Activated T-cell treated with anti-CD3 and anti-CD28 coated beads, Interleukin-2, amount 50 U/mL, for 72 hours (primary cell): ENCODE measurements around the gene ZDHHC18. TPM values are rescaled to one million over a fixed set of nuclear protein-coding genes. Genes with fewer than 3 reads are reported as not detected.
A peak's percentile ranks its signal among the peaks of the same experiment; 100 is the strongest.
"Not testable (repeated sequence)": the region's sequence is repeated elsewhere in the genome, so short reads cannot be mapped to it uniquely, and the experiment has no call there.

ENCODE experiments used
- ATAC-seq, 2 donors: fragments of 150-1000 bp; cut with Tn5 transposase; replicated peaks in 1 of 2; 2 replicates each; pipeline ENCODE4 v1.10.0; 2021; ENCODE audit warnings: moderate library complexity in 2 of 2, mild to moderate bottlenecking in 1 of 2
- DNase-seq, 2 donors: peaks; one replicate each; pipeline ENCODE4 v3.0.0; 2021 to 2022; ENCODE audit warnings: mixed read lengths in 1 of 2
- H3K27ac Mint-ChIP-seq: one replicate; pipeline ENCODE4 v1.8.0; 2022; ENCODE audit warnings: mild to moderate bottlenecking, moderate library complexity, mixed read lengths
- H3K27me3 Mint-ChIP-seq: one replicate; pipeline ENCODE4 v1.8.0; 2022; ENCODE audit warnings: low read depth, mixed read lengths
- H3K36me3 Mint-ChIP-seq, 2 donors: one replicate each; pipeline ENCODE4 v1.8.0; 2022; ENCODE audit warnings: mixed read lengths in 2 of 2, mild to moderate bottlenecking in 1 of 2; ENCODE audit not compliant: insufficient read depth in 2 of 2
- H3K4me1 Mint-ChIP-seq: one replicate; pipeline ENCODE4 v1.8.0; 2022; ENCODE audit warnings: low read depth, mixed read lengths
- H3K4me3 Mint-ChIP-seq, 2 donors: one replicate each; pipeline ENCODE4 v1.8.0; 2022; ENCODE audit warnings: mild to moderate bottlenecking in 2 of 2, mixed read lengths in 2 of 2, moderate library complexity in 2 of 2
- H3K9me3 Mint-ChIP-seq, 2 donors: one replicate each; pipeline ENCODE4 v1.8.0; 2022; ENCODE audit warnings: mixed read lengths in 2 of 2
- total RNA-seq, 2 donors: library from RNA; stranded (reverse); gene quantifications; one replicate each; pipeline ENCODE4 v1.2.3, GENCODE V29; 2022

The ZDHHC18 gene
- total RNA-seq, 2 donors from 2014 or later, result 64.4 to 80.2 TPM

DNA sequence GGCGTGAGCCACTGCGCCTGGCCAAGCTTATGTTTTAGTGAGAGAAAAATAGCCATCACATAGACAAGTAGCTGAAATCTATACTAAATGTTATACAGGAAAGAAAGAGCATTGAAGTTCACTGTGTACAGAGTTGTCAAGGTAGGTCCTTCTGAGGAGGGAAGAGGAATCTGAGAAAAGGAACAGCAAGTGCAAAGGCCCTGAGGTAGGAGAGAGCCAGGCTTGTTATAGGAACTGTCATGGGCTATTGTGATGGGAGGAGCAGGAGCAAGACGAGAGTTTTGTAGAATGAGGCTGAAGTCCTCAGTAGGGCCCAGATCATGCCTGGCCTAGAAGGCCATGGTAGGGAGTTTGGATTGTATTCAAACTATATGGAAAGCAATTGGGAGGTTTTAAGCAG is 4.6 kb downstream of the ZDHHC18 start:
- DNase-seq (no peak), ATAC-seq (no peak)
- Mint-ChIP-seq H3K36me3 (peaks cover 24 to 26% of the 10 kb centered on the region in 2 donors), H3K4me1 (peaks cover 73% of the 10 kb centered on the region), H3K27me3 (no peaks in the 10 kb centered on the region), H3K9me3 (no peaks in the 10 kb centered on the region), H3K4me3 (peak overlapping the region; percentile 3 to 32), H3K27ac (peak overlapping the region; percentile 43)

DNA sequence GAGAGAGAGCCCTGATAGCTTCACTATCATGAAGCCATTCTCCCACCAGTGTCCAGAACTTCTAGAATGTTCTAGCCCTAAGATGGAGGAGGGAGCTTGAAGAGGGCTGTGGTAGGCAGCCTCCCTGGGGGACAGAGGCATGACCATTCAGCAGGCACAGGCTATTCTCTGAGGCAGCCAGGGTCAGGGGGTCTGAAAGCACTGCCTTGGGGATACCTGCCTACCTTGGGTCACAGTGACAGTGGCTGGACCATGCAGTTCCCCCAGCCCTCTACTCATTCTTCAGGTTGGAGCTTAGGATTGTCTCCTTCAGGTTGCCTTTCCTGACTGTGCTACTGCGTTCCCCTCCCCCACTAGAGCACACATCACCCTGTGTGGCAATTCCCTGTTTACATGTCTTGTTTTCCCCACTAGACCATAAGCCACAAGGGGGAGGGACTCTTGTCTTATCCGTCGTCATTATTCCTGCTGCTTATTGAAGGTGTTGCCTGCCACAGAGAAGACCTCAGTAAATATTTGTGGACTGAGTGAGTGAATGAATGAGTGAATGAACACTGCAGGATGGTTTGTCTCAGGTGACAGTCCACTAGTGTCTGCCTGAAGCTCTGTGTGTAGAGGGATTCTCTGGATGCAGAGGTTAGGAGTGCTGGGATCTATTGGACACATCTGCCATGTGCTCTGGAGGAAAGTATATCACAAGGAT is 5.2 kb downstream of the ZDHHC18 start:
- ATAC-seq, result no peak
- Mint-ChIP-seq H3K36me3 (peaks cover 24 to 30% of the 10 kb centered on the region in 2 donors), H3K4me1 (peaks cover 72% of the 10 kb centered on the region), H3K27me3 (no peaks in the 10 kb centered on the region), H3K9me3 (no peaks in the 10 kb centered on the region), H3K4me3 (peak overlapping the region; percentile 3 to 75), H3K27ac (peak overlapping the region; percentile 78)
- no peak for DNase-seq

DNA sequence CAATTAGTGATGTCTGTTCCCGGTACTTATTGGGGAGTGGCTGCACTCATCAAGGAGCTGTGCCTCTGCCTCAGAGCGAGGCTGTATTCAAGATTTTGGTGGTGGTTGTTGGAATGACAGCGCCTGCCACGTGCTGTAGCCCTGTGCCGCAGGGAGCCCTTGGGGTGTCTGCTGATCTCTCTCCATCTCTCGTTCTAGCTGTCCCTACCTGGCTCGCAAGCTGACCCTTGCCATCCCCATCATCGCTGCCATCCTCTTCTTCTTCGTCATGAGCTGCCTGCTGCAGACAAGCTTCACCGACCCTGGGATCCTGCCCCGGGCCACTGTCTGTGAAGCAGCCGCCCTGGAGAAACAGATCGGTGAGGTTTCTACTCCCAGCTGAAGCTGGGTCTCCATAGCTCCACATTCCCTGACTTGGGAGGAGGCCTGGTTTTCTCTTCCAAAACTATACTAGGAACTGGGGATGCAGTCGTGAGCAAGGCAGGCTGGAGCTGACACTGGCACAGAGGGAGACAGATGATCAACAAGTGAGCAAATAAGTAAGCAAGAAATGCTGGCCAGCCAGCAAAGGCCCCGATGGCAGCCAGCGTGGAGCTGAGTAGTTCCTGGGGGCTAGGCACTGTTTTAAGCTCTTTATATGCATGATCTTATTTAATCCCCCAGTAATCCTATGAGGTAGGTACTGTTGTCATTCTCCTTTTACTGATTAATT is 5.9 kb downstream of the ZDHHC18 start:
- ATAC-seq (no peak), DNase-seq (no peak)
- Mint-ChIP-seq H3K27me3 (no peaks in the 10 kb centered on the region), H3K9me3 (no peaks in the 10 kb centered on the region), H3K27ac (peak overlapping the region; percentile 100), H3K4me3 (peak overlapping the region; percentile 75 to 81), H3K36me3 (peaks cover 23 to 31% of the 10 kb centered on the region in 2 donors), H3K4me1 (peaks cover 70% of the 10 kb centered on the region)

DNA sequence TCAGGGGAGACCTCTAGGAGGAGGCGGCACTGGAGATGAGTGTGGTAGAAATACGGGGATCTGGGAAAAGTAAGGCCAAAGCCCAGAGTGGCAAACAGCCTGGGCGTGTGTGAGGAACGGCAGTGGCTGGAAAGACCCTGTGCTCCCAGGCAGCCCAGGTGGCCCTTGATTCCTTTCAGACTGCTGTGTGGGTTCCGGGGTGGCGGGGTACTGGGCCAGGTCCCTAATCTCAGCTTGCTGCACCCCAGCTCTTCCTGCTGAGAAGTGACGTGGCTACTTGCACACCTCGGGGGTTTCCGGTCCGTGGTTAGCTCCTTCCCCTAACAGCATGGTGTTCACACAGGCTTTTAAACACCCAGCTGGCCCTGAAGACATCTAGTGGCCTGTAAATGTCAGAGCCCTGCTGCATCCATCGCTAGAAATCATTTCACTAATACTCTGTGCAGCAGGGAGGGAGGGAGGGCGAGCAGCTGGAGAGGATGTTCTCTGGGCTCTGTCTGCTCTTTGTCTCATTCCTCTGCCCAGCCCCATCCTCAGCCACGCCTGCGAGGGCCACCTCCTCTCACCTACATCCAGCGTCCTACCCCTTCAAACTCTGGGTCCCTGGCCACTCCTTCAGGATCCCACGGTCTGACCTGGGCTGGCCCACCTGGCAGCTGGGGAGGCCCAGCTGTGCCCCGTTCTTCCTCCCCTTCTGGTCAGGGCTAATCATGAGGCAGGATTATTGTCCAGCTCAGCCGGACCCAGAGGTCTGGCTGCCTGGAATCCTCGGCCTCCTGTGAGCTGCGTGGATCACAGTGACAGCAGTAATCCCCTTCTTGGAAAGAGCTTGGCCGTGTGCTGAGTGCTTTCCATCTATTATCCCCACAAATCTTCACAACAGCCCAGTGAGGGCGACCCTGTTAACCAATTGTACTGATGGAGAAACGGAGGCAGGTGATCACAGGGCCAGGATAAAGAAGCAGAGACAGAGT is 7.2 kb downstream of the ZDHHC18 start:
- ATAC-seq (peak; percentile 97 to 98), DNase-seq (peak; percentile 87 to 88)
- Mint-ChIP-seq H3K27ac (peak overlapping the region; percentile 100), H3K36me3 (peaks cover 17 to 34% of the 10 kb centered on the region in 2 donors), H3K4me1 (peaks cover 69% of the 10 kb centered on the region), H3K9me3 (no peaks in the 10 kb centered on the region), H3K4me3 (peak overlapping the region; percentile 75 to 81), H3K27me3 (no peaks in the 10 kb centered on the region)

DNA sequence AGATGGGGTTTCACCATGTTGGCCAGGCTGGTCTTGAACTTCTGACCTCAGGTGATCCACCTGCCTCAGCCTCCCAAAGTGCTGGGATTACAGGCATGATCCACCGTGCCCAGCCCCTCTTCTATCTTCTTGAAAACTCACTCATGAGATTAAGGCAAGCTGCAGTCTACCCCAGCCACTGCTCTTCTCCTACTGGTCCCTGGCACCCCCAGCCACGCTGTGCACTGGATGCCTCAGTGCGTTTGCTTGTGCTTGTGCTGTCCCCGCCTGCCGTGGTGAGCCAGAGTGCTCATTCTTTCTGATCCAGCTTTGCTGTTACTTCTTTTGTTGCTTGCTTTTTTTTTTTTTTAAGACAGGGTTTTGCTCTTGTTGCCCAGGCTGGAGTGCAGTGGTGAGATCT is 11.2 kb downstream of the ZDHHC18 start:
- Mint-ChIP-seq H3K4me1 (peaks cover 46% of the 10 kb centered on the region), H3K27ac (peak overlapping the region; percentile 94), H3K36me3 (peaks cover 17 to 41% of the 10 kb centered on the region in 2 donors)
- H3K4me3 Mint-ChIP-seq, ATAC-seq, H3K27me3 Mint-ChIP-seq, H3K9me3 Mint-ChIP-seq, DNase-seq: not testable (repeated sequence)

GRCh38 chr1:26838474-26839338 is 12.2 kb downstream of the ZDHHC18 start:
- peak; percentile 92 to 98 for ATAC-seq
- Mint-ChIP-seq H3K4me1 (peaks cover 36% of the 10 kb centered on the region), H3K27ac (peak overlapping the region; percentile 94), H3K36me3 (peaks cover 15 to 40% of the 10 kb centered on the region in 2 donors), H3K9me3 (no peaks in the 10 kb centered on the region), H3K27me3 (no peaks in the 10 kb centered on the region), H3K4me3 (peak overlapping the region in 1 of 2 donors; percentile 71)
- peak; percentile 55 to 74 for DNase-seq

GRCh38 chr1:26839339-26839722 is 12.8 kb downstream of the ZDHHC18 start:
- ATAC-seq (peak in 1 of 2 donors; percentile 16), DNase-seq (no peak)
- Mint-ChIP-seq H3K27ac (peak overlapping the region; percentile 94), H3K4me1 (peaks cover 30% of the 10 kb centered on the region), H3K36me3 (peaks cover 13 to 45% of the 10 kb centered on the region in 2 donors), H3K4me3 (peak overlapping the region in 1 of 2 donors; percentile 71), H3K9me3 (no peaks in the 10 kb centered on the region), H3K27me3 (no peaks in the 10 kb centered on the region)

DNA sequence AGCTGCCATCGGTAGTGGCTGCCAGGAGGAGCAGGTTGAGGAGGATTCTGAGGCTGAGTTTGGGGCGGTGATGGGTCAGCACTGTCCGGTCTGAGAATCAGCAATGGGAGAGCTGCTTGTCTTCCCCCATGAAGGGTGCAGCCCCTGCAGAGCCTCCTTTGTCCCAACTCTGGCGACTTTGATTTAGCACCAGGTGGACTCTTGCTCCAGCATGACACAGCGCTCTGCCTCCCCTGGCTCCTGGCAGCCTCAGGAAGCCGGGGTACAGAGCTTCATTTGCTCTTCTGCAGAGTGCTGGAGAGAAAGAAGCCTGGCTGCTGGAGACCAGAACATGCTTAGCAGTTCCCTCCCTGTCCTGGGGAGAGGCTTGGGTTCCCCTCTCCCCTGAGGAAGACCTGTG is 13.3 kb downstream of the ZDHHC18 start:
- Mint-ChIP-seq H3K36me3 (peaks cover 8 to 42% of the 10 kb centered on the region in 2 donors), H3K4me1 (peaks cover 29% of the 10 kb centered on the region), H3K9me3 (no peaks in the 10 kb centered on the region)

DNA sequence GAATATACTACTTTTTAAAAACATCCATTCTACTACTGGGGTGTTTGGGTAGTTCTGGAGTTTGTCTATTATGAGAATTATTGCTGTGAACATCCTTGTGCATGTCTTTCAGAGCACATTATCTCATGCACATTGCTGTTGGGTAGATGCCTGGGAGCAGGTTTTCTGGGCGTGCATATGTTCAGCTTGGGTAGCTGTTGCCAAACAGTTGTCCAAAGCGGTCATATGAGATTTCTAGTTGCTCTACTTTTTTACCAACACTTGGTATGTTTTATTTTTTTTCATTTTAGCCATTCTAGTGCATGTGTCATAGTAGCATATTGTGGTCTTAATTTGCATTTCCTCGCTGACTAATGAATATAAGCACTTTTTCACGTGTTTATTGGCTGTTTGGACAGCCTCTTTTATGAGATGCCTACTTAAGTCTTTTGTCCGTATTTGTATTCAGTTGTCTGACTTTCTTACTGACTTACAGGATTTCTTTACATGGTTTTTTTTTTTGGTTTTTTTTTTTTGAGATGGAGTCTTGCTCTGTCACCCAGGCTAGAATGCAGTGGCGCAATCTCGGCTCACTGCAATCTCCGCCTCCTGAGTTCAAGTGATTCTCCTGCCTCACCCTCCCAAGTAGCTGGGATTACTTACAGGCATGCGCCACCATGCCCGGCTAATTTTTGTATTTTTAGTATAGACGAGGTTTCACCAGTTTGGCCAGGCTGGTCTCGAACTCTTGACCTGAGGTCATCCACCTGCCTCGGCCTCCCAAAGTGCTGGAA is 18.1 kb downstream of the ZDHHC18 start:
- Mint-ChIP-seq H3K36me3 (peaks cover 10 to 31% of the 10 kb centered on the region in 2 donors), H3K4me1 (peaks cover 8% of the 10 kb centered on the region), H3K4me3 (no peak overlapping the region), H3K27me3 (no peaks in the 10 kb centered on the region), H3K9me3 (no peaks in the 10 kb centered on the region), H3K27ac (peak overlapping the region; percentile 46)
- no peak for ATAC-seq
- DNase-seq, result no peak

More for the DNA sequence above, 13.3 kb downstream of the ZDHHC18 start:
- DNase-seq (no peak), ATAC-seq (no peak)
- H3K27me3 Mint-ChIP-seq, result no peaks in the 10 kb centered on the region
- no peak overlapping the region for H3K4me3 Mint-ChIP-seq
- H3K27ac Mint-ChIP-seq, result peak overlapping the region; percentile 94

GRCh38 chr1:26847826-26848225 is 21.3 kb downstream of the ZDHHC18 start:
- H3K9me3 Mint-ChIP-seq, H3K4me1 Mint-ChIP-seq, H3K27ac Mint-ChIP-seq, DNase-seq, H3K4me3 Mint-ChIP-seq, ATAC-seq, H3K27me3 Mint-ChIP-seq: not testable (repeated sequence)
- peaks cover 15 to 37% of the 10 kb centered on the region in 2 donors for H3K36me3 Mint-ChIP-seq

DNA sequence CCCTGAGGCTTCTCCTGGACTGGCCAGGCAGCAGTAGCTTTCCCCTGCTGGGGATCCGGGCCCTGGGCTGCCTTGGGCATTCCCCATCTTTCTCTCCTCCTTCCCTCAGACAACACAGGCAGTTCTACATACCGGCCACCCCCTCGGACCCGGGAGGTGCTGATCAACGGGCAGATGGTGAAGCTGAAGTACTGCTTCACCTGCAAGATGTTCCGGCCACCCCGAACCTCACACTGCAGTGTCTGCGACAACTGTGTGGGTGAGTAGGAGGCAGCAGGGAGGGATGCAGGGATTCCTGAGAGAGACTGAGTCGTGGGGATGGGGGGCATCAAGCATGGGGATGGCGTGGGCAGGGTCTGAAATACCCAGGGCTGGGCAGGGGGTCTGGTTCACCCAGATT is 22.0 kb downstream of the ZDHHC18 start:
- H3K27ac Mint-ChIP-seq, result no peak overlapping the region
- H3K4me3 Mint-ChIP-seq, result no peak overlapping the region
- no peaks in the 10 kb centered on the region for H3K4me1 Mint-ChIP-seq
- H3K9me3 Mint-ChIP-seq, result no peaks in the 10 kb centered on the region
- ATAC-seq (no peak), DNase-seq (no peak)
- peaks cover 17 to 35% of the 10 kb centered on the region in 2 donors for H3K36me3 Mint-ChIP-seq
- H3K27me3 Mint-ChIP-seq, result no peaks in the 10 kb centered on the region
